Measurements from ENCODE around the gene NGFR.

- TF ChIP-seq CTCF (conservative IDR thresholded peaks at IDR 0.05; ENCODE audit: low read depth, low read length) (no peak), EZH2 (IDR thresholded peaks at IDR 0.05; ENCODE audit: low read length, unreplicated experiment) (no peak)
Measured at GRCh38 chr17:49508061-49508865, 13.2 kb downstream of the NGFR start.
